NT2/D1 (cell line): ENCODE data around the gene AFF1.

Experiments used
- SUZ12 ChIP-seq: IDR thresholded peaks from 2 replicates; pipeline ENCODE4 v1.6.1; 2011; ENCODE audit not compliant: insufficient read length, insufficient read depth; ENCODE audit errors: extremely low read depth
- YY1 ChIP-seq: IDR thresholded peaks from 2 replicates; pipeline ENCODE4 v1.6.1; 2011; ENCODE audit not compliant: insufficient read length, insufficient read depth
- ZNF274 ChIP-seq: IDR thresholded peaks from 2 replicates; pipeline ENCODE4 v1.6.1; 2011; ENCODE audit warnings: mild to moderate bottlenecking, low read depth, low read length

- TF ChIP-seq YY1 = no peak
- TF ChIP-seq SUZ12 = no peak
- no peak for TF ChIP-seq ZNF274
Measured at GRCh38 chr4:87051121-87051713, 116.4 kb downstream of the AFF1 start.
